ENCODE data around the gene GLI3. TPM values are rescaled to one million over a fixed set of nuclear protein-coding genes. Genes with fewer than 3 reads are reported as not detected.

Gene GLI3
- total and polyA plus RNA-seq, 10 of the 15 experiments (the other 5 are each of a cell fraction or from before 2014, with no cell fraction given): 0.01 TPM; not detected in 8

GRCh38 chr7:42185726-42186125 lies 51.3 kb downstream of the GLI3 start:
- no peaks in the 10 kb centered on the region for H3K4me1 ChIP-seq (ENCODE audit: control insufficient read depth, insufficient read depth, low read length)
- in situ Hi-C loops (cut with MboI) (no loop called here), intact Hi-C loops (cut with micrococcal nuclease; ENCODE audit: unreplicated experiment) (no loop called here)
- WGBS (ENCODE audit: insufficient coverage, insufficient replicate concordance, low lambda C conversion rate, missing lambda C conversion rate): 23% methylated on average over 4 of the region's 4 CpGs
- no peaks in the 10 kb centered on the region for H4K20me1 ChIP-seq (ENCODE audit: control insufficient read depth, insufficient read depth)
- no peaks in the 10 kb centered on the region for H3K9me3 ChIP-seq (replicated peaks; ENCODE audit: control insufficient read depth, insufficient read depth, low read length)
- ChIA-PET RAD21 (ENCODE audit: unreplicated experiment) (no interaction called here), SMC1A (ENCODE audit: uncharacterized antibody, unreplicated experiment) (interaction anchor here (0.9 kb wide), 1 partner anchor 10 kb away, joined by 3 read pairs; no protein-coding TSS in a partner anchor), CTCF (interaction anchor here (0.8 to 1.0 kb wide), 3 partner anchors 9 to 206 kb away, joined by 3 to 4 read pairs (median 3); no protein-coding TSS in a partner anchor), POLR2A (no interaction called here)
- H3K27me3 ChIP-seq (replicated peaks in 1 of 2; ENCODE audit: control insufficient read depth in 2 of 2, insufficient read depth in 2 of 2, low read length in 1 of 2): no peaks in the 10 kb centered on the region
- H2AFZ ChIP-seq (ENCODE audit: control insufficient read depth, low read depth, low read length): no peak overlapping the region
- BruUV-seq (replicated peaks): no TSS peak
- DNase-seq (ENCODE audit: low read depth, low spot score): no peak
- FAIRE-seq: no peak
- H3K36me3 ChIP-seq (ENCODE audit: control insufficient read depth in 2 of 2, insufficient read depth in 2 of 2, low read length in 1 of 2): no peaks in the 10 kb centered on the region
- H3K4me3 ChIP-seq: no peak overlapping the region
- TF ChIP-seq NR2F1 (conservative IDR thresholded peaks at IDR 0.05) (no peak), ZNF592 (IDR thresholded peaks at IDR 0.05) (no peak), HDAC2 (IDR thresholded peaks at IDR 0.05) (no peak), POLR2AphosphoS2 (IDR thresholded peaks at IDR 0.05; ENCODE audit: low read depth, low read length) (no peak), NR2C1 (IDR thresholded peaks at IDR 0.05) (no peak), STAT1 (conservative IDR thresholded peaks at IDR 0.05) (no peak), FOXK2 (IDR thresholded peaks at IDR 0.05) (no peak)
- TF ChIP-seq, protein P1, sequence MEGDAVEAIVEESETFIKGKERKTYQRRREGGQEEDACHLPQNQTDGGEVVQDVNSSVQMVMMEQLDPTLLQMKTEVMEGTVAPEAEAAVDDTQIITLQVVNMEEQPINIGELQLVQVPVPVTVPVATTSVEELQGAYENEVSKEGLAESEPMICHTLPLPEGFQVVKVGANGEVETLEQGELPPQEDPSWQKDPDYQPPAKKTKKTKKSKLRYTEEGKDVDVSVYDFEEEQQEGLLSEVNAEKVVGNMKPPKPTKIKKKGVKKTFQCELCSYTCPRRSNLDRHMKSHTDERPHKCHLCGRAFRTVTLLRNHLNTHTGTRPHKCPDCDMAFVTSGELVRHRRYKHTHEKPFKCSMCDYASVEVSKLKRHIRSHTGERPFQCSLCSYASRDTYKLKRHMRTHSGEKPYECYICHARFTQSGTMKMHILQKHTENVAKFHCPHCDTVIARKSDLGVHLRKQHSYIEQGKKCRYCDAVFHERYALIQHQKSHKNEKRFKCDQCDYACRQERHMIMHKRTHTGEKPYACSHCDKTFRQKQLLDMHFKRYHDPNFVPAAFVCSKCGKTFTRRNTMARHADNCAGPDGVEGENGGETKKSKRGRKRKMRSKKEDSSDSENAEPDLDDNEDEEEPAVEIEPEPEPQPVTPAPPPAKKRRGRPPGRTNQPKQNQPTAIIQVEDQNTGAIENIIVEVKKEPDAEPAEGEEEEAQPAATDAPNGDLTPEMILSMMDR (IDR thresholded peaks at IDR 0.05 in 2 of 3, conservative IDR thresholded peaks at IDR 0.05 in 1 of 3; ENCODE audit: control insufficient read depth in 2 of 3, extremely low read depth in 1 of 3, insufficient read depth in 1 of 3, low read depth in 3 of 3, low read length in 3 of 3): no peak
- TF ChIP-seq, protein P2, sequence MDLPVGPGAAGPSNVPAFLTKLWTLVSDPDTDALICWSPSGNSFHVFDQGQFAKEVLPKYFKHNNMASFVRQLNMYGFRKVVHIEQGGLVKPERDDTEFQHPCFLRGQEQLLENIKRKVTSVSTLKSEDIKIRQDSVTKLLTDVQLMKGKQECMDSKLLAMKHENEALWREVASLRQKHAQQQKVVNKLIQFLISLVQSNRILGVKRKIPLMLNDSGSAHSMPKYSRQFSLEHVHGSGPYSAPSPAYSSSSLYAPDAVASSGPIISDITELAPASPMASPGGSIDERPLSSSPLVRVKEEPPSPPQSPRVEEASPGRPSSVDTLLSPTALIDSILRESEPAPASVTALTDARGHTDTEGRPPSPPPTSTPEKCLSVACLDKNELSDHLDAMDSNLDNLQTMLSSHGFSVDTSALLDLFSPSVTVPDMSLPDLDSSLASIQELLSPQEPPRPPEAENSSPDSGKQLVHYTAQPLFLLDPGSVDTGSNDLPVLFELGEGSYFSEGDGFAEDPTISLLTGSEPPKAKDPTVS (IDR thresholded peaks at IDR 0.05; ENCODE audit: low read depth, low read length): no peak
- TF ChIP-seq, protein P3, sequence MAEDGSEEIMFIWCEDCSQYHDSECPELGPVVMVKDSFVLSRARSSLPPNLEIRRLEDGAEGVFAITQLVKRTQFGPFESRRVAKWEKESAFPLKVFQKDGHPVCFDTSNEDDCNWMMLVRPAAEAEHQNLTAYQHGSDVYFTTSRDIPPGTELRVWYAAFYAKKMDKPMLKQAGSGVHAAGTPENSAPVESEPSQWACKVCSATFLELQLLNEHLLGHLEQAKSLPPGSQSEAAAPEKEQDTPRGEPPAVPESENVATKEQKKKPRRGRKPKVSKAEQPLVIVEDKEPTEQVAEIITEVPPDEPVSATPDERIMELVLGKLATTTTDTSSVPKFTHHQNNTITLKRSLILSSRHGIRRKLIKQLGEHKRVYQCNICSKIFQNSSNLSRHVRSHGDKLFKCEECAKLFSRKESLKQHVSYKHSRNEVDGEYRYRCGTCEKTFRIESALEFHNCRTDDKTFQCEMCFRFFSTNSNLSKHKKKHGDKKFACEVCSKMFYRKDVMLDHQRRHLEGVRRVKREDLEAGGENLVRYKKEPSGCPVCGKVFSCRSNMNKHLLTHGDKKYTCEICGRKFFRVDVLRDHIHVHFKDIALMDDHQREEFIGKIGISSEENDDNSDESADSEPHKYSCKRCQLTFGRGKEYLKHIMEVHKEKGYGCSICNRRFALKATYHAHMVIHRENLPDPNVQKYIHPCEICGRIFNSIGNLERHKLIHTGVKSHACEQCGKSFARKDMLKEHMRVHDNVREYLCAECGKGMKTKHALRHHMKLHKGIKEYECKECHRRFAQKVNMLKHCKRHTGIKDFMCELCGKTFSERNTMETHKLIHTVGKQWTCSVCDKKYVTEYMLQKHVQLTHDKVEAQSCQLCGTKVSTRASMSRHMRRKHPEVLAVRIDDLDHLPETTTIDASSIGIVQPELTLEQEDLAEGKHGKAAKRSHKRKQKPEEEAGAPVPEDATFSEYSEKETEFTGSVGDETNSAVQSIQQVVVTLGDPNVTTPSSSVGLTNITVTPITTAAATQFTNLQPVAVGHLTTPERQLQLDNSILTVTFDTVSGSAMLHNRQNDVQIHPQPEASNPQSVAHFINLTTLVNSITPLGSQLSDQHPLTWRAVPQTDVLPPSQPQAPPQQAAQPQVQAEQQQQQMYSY (CRISPR knock-in tag; IDR thresholded peaks at IDR 0.05): no peak
- H3K79me2 ChIP-seq (ENCODE audit: control insufficient read depth, insufficient read depth, low read length): no peaks in the 10 kb centered on the region
- no peak overlapping the region for H3K4me2 ChIP-seq (ENCODE audit: control insufficient read depth, insufficient read depth)
- no peak overlapping the region for H3K27ac ChIP-seq (ENCODE audit: control insufficient read depth, insufficient read depth)
- H3K9ac ChIP-seq (ENCODE audit: control insufficient read depth, insufficient read depth, low read length): no peak overlapping the region
- no peak for ATAC-seq

All from GM12878 (cell line).